Mucosa of gallbladder (tissue), 1 donor: ENCODE measurements around the gene LINS1. TPM values are rescaled to one million over a fixed set of nuclear protein-coding genes. Genes with fewer than 3 reads are reported as not detected.

Experiments
- DNase-seq: peaks from one replicate; pipeline ENCODE4 v3.0.0-alpha.2; 2020; ENCODE audit warnings: low spot score
- total RNA-seq: library from RNA; stranded (reverse); gene quantifications from one replicate; pipeline ENCODE4 v1.2.1, GENCODE V29; 2021
- donor health status: DM: no; HTN: no; CAD: no.

Gene LINS1
- total RNA-seq, 1 donor from 2014 or later = 9.5 TPM

DNA sequence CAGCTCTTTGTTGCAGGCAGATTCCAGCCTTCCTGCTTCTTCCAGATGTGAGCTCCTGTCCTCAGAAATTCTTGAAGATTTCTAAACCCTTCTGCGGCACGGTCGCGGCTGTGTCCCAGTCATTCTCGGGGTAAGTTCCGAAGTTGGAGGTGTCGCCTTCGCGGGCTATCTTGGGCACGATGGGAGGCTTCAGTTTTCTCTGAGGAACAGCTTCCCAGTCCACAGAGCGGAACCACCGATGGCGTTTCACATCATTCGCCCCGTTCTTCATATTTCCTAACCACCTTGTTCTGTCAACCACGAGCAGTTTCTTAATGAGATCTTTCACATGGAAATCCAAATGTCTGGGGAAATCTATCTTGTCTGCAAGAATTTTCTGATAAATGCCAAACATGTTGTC, 48.5 kb downstream of the LINS1 start:
- no peak for DNase-seq

DNA sequence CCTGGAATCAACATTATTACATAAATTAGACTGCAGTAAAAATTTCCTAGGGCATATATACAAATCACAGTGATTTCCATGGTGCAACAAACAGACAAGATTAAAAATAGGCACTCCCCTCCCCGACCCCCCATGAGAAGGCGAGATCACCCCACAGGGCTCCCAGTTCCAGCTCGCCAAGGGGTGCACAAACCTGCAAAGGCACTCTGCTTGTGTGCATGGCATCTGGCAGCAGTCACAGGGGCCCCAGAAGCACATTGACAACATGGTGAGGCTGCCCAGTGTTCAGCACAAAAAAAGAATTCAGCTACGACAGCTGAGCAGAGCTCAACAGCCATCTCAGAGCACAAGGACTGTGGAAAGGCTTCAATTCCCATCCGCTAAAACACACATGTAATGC, 54.0 kb downstream of the LINS1 start:
- no peak for DNase-seq

DNA sequence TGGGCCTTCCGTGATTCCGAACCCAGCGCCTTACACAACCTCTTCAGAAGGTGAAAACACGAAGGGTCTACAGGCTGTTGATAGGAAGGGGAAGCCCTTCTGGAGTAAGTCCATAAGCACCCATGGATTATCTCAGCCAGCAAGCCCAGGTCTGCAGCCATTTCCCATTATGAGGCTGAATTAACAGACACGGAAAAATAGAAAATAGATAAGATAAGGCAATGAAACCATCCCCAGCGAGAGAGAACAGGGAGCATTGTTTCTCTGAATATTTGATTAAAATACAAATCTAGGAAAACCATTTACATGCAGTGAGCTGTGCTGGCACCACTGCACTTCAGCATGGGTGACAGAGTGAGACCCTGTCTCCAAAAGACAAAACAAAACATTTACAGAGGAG, 57.0 kb downstream of the LINS1 start:
- no peak for DNase-seq

DNA sequence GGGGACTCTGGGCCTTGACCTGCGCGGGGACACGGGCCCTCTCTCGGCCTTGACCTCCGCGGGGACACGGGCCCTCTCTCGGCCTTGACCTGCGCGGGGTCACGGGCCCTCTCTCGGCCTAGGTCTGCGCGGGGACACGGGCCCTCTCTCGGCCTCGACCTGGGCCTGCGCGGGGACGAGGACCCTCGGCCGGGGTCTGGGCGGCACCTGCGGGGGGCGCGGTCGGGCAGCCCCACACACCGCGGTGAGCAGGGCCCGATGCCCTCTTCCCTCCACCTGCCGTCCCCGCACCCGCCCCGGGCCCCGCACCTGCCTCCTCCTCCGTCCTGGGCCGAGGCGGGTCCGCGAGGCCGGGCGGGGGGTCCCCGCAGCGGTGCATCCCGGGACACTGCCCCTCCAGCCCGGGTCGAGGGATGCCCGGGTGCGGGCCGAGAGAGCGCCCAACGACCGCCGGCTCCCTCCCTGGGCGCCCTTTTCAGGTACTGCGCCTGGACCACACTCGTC, 57.6 kb downstream of the LINS1 start:
- no peak for DNase-seq

DNA sequence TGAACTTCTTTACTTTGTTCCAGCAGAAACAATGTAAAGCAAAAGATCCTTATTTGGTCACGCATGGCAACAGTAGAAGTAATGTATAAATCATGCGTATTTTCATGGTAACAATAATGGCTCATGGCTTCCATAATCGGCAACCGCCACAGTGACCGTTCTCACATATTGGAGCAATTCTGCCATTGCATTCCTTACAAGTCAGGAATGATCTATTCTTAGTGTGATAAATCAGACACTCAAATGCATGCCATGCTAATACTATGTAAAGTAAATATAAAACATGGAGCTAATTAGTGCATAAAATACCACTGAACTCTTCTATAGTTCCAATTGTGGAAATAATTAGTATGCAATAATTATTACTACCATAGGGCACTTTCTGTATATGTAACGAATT, 59.7 kb downstream of the LINS1 start:
- DNase-seq = no peak

DNA sequence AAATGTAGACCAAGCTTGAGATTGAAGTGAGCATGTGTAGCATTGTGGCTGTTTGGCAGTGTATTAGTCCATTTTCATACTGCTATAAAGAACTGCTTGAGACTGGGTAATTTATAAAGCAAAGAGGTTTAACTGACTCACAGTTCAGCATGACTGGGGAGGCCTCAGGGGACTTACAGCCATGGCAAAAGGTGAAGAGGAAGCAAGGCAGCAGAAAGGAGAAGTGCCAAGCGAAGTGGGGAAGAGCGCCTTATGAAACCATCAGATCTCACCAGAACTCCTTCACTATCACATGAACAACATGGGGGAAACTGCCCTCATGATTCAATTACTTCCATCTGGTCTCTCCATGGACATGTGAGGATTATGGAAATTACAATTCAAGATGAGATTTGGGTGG, 64.7 kb downstream of the LINS1 start:
- no peak for DNase-seq

DNA sequence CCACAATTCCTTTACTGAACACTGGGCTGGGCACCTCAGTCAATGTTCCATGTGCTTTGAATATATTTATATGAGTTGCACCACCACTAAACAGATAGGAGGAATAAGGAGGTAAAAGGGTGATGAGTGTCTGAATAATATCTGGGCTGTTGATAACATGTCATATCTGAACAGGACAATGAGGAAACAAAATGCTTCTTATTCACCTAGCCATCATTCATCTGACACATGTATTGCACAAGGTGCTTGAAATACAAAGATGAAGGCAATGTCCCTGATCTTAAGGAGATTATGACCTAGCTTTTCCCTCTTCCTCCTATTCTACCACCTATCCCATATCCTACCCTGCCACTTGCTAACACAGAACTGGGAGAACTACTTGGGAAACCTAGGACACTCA, 65.3 kb downstream of the LINS1 start:
- no peak for DNase-seq

DNA sequence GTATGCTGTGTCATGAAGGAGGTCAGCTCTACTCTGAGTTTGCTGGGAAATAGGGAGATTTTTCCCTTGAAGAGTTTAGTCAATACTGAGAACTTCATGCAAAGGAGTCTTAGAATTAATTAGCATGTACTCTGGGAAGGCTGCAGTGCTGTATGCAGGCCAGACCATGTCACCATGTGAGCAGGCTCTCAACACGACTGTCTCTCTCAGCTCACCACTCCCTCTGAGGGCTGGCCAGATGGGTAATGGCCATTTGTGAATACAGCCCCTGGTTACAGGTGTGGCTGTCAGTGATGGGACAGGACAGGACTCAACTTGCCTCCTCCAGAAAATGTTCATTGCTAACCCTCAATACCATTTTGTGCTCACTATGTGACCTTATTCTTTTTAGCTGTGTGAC, 68.1 kb downstream of the LINS1 start:
- DNase-seq = no peak

DNA sequence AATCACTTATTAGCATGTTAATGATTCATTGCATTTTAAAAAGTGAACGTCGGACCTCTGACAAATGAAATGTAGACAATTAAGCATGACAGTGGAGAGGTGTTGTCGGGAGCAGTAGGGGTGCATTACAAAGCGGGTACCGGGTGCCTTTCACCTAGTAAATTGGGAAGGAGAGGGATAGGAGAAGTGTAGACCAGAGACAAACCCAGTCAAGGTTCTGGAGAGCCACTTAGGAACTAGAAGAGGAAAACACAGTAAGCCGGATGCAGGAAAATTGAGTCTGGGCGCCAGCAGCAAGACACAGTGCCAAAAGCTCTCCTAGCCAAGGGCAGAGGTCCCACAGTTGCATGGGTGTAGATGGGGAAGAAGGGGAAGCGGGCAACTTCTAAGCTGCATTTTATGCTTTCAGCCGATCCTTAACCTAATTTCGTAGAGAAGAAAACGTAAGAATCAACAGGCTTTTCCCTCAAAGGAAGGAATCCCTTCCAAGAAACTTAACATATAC, 70.1 kb downstream of the LINS1 start:
- no peak for DNase-seq

DNA sequence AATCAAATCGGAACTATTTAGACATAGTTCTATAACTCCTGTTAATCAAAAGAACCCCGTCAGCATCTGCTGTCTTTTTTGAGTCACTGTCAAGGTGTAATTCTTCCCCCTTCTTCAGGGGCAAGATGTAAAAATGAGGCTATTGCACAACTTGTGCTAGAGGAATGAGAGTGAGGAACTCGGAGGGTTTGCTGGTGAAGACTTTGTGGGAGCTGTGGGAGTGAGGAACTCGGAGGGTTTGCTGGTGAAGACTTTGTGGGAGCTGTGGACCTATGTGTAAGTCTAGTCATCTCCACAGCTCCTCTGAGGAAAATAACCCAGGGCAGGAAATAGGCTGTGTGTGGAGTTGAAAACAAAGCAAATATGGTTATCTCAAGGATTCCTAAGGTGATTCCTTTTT, 70.8 kb downstream of the LINS1 start:
- DNase-seq = no peak

DNA sequence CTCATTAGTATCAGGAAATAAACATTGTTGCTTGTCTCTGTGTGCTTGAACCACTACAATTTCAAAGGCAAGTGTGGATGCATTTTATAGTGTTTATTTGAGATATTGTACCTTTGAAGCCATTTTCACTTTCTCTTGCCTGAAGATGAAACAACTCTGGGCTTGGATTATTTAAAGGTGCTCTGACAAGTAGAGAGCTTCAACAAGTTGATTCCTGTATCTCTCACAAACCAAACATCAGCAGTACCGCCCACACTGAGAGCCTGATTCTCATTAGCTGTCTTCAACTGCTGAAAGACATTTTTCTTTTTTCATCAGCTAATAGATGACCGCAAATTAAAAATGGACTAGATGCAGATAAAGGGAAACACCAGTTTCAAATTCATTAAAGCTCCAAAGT, 72.4 kb downstream of the LINS1 start:
- no peak for DNase-seq

DNA sequence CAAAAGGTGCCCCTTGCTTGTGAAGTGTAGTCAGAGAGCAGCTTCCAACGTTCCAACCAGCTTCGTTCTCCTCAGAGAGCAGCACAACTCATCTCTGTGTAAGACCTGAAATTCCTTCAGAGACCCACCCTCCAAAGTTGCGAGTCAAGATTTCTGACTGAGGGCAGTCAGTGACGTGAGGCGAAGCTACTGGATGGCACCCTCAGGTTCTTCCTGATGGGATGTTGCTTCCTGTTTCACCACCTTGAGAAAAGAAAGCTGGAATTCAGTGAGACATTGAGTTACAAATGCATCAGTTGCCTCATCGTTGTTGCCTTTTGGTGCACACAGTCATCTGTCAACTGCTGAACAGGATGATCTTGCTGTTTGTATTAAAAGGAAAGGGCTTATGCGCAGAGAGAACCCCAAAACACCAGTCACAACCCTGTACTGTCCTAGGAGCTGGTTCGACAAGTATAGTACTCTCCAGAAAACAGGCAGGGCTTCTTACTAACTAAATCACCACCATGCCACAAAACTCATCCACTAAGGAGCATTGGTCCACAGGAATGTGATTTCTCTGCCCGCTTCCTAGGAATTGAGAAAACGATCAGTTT, 73.1 kb downstream of the LINS1 start, which contains the start of gene CERS3:
CERS3 (minus strand) TSS at position 118 of the 596 bp plus-strand sequence. CDS start 27,101 bp downstream, outside the sequence.
- no peak for DNase-seq

DNA sequence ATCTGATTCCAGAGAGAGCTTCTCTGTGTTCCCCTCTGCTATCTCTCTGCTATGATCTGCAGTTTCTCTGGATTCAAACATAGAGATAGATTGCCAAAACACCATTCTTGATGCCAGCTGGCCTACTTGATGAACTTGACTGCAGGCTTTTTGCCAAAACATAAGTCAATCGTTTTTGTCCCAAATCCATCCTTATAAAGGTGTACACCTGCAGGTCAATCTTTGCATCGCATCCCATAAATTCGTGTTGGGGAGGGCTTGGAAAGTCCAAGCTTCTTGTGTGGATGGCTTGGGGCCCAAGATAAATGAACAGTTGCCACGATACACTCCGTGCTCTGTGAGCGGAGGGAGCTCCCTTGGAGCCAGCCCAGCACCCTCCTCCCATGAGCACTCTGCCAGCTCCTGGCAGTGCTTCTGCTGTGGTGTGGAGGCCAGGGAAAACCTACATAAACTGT, 75.9 kb downstream of the LINS1 start:
- DNase-seq = no peak

DNA sequence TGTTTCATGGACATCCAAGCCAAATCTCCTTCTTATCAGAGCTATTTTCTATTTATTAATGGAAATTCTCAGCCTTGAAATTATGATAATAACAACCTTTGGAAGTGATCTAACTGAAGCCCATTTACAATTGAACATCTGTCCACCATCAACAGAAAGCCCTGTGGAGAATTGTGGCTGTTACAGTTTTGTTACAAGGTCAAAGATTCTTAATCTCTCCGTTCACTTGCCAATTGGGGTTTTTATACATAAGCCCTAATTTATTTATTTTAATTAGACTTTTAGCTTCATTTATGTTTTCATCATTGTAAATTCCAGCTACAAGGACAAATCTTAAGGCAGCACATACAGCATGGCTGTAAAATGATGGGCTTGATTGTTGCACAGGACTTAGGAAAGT, 76.5 kb downstream of the LINS1 start:
- no peak for DNase-seq

DNA sequence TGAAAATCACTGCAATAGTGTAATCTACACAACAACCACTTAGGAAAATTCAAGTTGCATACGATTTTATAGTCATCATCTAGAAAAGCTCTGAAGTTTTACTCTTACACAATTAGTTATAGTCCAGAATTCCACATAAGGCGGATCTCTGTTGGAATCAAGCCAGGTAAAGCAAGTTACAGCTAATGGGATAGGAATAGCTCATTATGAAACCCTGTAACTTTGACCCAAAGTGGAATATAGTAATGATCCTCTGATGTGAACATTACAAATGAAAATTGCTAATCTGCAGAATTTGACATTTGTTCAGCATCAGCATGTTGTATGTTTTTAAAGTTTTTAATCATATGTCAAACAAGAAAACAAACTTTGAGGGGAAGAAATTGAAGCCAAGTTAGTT, 77.7 kb downstream of the LINS1 start:
- DNase-seq = no peak

DNA sequence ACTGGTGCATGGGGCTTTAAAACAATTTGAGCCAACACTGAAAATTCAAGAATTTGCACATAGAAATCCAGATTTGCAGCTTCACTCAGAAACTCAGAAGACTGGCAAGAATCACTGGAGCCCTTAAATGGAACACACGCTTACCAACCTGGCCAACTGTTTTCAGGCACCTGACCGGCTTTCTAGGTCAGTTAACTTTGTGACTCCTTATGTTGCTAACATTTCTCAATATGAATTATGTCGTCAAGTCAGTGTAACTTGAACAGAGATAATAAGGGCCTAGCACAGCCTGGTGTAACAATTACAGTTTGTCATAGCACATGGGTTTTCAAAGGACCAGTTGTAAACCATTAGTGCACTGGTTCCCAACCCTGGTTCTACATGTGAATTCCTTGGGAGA, 80.1 kb downstream of the LINS1 start:
- no peak for DNase-seq

DNA sequence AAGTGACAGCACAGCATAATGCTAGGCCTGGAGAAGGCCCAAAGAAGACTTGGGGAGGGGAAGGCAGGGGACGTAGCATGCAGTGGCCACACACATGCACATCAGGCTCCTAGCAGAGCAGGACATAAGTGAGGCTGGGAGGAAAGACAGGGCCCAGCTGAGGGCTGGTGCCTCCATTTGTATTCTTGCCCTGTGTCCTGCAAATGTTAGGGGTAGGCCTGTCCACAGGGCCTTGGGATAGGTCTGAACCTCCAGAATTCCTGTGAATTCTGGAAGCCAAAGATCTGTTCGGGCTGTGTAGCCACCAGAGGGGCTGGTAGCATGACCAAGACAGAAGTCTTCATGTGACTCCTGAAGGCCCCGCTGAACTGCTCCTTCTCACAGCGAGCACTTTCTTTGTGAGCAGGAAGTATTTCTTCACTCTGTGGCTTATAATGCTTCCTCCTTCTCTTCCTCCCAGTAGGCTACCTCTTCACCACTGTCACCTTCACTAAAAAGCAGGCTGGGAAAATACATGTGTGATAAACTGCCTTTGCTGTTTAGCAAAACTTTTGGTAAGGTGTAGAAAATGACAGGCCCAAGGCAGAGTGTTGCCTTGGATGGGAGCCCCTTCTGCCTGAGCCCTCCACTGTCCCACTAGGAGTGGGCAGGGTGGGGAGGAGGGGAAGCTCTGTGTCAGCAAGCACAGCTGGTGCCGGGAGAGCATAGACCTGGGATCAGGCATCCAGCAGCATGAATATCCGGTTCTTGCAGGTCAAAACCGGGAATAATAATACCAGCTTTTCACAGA, 81.7 kb downstream of the LINS1 start:
- no peak for DNase-seq

DNA sequence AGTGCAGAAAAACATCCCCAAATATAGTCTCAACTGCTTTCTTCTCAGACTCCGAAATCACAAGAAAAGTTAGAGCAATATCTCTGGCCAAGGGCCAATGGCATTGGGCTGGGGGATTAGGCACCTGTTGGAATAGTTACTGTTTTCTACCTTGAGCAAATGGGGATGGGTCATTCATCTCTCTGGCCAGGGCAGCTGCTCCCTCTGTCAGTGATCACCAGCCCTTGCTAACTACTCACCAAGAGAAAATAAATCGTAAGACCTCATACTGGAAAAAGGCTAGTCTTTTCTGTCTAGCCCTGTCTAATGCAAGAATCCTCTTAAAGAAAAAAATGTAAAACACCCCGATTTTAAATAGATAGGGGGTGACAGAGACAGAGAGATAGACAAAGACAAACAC, 84.1 kb downstream of the LINS1 start:
- DNase-seq = no peak

Other genes starting within 250 kb of the LINS1 start
- not detected for gene CERS3, start 73.2 kb downstream of the LINS1 start, total RNA-seq
- 13.4 TPM for gene ASB7, start 405 bp upstream of the LINS1 start, total RNA-seq